ENCODE measurements around the gene CMTM6.
"Not testable (repeated sequence)": the region's sequence is repeated elsewhere in the genome, so short reads cannot be mapped to it uniquely, and the experiment has no call there.

CMTM6 gene

DNA sequence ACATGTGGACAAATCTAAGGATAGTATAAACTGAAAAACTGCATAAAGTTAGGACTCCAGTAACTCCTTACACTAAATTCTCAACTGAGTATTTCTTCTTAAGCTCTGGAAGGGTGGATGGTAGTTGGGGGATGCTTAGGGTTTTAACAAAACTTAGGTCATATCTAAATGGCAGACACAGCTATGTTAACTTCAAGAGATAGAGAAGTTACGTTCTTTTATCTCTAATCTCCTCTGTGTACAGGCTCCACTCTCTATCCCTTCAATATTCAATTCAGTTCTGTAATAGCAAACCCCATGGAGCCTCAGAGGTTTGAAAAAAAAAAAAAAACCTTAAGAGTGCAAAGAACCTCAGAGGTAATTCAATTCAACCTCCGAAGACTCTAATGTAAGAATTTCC is 3.1 kb downstream of the CMTM6 start:
- no peak for DNase-seq (ENCODE audit: low read depth)

GRCh38 chr3:32498992-32499391 is 3.7 kb downstream of the CMTM6 start:
- no peak for DNase-seq (ENCODE audit: low read depth)

DNA sequence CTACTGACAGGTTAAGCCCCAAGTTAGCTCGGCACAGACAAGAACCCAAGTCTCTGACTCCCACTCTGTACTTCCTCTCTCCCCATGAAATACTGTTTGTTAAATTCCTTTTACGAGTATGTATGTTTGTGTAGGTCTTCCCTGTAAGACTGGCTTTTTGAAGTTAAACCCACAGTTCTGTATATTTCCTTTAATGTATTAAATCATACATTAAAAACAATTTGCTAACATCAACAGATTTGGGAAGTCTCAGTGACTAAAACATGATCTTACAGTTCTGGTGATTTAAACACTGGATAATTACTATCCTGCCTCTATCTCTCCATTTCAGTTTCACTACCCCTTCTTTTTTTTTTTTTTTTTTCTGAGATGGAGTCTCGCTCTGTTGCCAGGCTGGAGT is 4.4 kb downstream of the CMTM6 start:
- DNase-seq (ENCODE audit: low read depth) = no peak

- no peak for DNase-seq (ENCODE audit: low read depth)
Observed at GRCh38 chr3:32495609-32496008, 7.0 kb downstream of the CMTM6 start.

- DNase-seq (ENCODE audit: low read depth) = no peak
Observed at GRCh38 chr3:32495085-32495484, 7.6 kb downstream of the CMTM6 start.

GRCh38 chr3:32493437-32494414 is 8.9 kb downstream of the CMTM6 start:
- DNase-seq (ENCODE audit: low read depth) = peak; percentile 52

DNA sequence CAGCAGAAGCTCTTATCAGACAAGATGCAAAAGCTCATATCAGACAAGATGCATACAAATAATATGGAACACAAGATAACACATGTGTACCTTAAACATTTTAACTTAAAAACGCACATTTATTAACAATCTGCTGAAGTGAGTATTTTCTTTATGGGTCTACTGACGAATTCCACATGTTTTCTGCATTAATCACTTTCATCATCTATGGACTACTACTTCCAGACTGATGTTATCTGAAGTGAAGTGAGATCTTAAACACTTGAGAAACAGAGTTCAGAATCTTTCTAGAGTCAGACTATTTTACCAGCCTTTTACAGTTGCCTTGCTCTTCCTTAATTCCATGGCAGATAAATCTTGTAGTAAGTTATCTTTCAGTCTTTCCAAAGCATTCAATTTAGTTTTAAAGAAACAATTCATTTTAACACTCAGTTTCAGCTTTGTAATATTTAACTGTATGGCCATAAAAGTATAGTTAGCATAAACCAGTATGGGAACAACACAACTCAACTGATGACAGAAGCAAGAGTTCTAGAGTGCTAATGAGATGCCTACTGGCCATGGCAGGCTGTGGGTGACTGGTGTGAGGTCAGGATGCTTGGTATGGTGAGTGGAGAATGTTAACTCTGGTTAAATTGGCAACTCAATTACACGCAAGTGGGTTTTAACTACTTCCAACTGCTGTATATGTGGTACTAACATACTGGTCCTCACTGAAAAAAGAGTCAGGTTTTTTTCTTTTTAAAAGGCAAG is 9.8 kb downstream of the CMTM6 start:
- peak; percentile 78 for DNase-seq (ENCODE audit: low read depth)

DNA sequence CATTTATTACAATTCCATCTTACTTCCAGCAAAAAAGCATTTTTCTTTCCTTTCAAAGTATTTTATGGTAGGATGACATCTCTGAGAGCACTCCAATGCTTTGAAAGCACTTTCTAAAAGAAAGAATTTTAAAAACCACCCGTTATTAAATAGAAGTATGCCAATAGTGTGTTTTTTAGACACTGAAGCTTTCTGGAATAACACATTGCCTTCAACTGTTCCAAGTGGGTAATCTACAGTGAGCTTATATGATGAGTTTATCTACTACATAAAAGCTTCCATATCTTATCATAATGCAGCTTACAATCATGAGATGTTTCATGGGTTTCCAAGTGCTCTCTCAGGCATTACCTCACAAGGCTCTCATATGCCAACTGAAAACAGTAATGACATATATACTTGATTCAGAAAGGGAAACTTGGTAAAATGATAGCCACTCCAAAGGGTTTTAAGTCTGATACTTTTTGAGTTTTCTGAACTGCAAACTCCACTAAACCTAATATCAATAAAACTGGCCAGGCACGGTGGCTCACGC is 14.1 kb downstream of the CMTM6 start:
- DNase-seq (ENCODE audit: low read depth) = no peak

- DNase-seq (ENCODE audit: low read depth) = no peak
Observed at GRCh38 chr3:32487781-32488473, 14.7 kb downstream of the CMTM6 start.

- DNase-seq (ENCODE audit: low read depth) = no peak
Observed at GRCh38 chr3:32484436-32484835, 18.2 kb downstream of the CMTM6 start.

- no peak for DNase-seq (ENCODE audit: low read depth)
Observed at GRCh38 chr3:32483772-32484171, 18.9 kb downstream of the CMTM6 start.

GRCh38 chr3:32482693-32483092 is 20.0 kb downstream of the CMTM6 start:
- DNase-seq (ENCODE audit: low read depth) = no peak

DNA sequence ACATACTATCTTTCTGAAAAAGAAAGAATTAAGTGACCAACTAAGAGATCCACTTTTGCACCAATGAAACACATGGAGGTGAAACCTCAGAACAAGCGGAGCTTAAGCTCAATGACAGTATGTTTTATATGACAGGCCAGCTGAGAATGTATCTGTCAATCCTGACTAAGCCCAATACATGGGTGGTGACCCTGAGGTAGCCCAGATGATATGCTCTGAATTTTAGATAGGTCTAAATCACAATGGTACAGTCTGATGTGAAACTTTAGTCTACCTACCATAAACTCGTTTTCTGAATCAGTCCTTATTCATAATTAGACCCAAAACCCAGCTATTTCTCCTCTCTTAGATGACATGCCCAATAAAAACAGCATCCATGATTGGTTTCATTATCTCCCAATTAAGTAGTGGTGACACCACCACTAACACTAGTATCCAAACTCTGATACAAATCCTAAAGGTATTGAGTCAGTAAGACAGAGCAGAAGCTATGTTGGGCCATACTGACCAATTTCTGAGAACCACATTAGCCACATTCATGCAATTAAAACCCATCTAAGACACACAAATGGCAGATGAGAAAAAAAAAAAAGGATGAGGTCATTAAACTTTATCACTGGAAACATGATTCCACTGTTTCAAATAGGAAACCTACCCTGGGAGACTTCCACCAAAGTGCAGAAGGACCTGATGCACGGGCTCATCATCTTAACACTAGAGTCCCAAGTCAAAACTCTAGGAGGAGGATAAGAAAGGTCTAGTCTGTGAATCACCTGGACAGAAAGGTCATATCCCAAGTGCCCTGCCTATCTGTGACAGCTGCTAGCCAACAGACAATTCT is 20.6 kb downstream of the CMTM6 start:
- DNase-seq (ENCODE audit: low read depth) = peak; percentile 10

DNA sequence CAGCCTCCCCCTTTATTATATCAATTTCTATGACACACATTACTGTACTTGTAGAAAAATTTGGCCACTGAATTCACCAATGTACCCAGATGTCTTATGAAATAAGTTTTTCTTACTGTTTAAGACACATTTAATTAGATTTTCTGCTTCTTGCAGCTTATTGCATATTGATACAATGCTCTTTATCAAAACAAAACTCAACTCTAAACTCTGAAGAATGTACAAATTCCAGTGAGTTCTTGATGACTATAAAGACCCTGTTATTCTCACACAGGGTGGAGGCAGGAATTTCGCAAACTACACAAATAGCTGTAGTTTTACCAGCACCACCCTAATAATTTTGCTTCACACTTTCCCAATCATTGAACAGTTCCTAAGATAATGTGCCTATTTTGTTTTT is 22.0 kb downstream of the CMTM6 start:
- DNase-seq (ENCODE audit: low read depth) = peak; percentile 25

DNA sequence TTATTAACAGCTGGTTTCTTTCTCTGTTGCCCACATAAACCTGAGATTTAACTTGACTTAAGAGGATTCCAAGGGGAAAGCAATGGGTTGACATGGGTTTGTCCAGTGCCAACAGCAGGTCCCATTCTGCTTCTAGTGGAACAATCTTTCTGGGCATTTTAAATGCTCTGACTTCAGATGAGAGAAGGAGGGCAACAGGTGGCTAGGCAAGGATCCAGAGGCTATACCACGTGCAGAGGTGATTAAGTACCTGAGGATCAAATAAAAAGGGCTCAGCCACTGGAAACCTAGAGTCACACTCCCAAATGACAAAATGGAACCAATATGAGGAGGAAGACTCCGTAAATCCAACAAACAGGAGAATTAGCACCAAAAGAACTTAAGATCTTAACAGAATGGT is 28.5 kb downstream of the CMTM6 start:
- DNase-seq (ENCODE audit: low read depth) = no peak

DNA sequence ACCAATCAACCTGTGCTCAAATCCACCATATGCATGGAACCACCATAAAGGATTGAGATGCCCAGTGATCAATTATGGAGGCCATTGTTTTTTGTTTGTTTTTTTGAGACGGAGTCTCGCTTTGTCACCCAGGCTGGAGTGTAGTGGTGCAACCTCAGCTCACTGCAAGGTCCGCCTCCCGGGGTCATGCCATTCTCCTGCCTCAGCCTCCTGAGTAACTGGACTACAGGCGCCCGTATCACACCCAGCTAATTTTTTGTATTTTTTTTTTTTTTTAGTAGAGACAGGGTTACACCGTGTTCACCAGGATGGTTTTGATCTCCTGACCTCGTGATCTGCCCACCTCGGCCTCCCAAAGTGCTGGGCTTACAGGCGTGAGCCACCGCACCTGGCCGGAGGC is 30.5 kb downstream of the CMTM6 start:
- not testable (repeated sequence) for DNase-seq (ENCODE audit: low read depth)

GRCh38 chr3:32471246-32471645 is 31.4 kb downstream of the CMTM6 start:
- no peak for DNase-seq (ENCODE audit: low read depth)

- no peak for DNase-seq (ENCODE audit: low read depth)
Observed at GRCh38 chr3:32470362-32470761, 32.3 kb downstream of the CMTM6 start.

- no peak for DNase-seq (ENCODE audit: low read depth)
Observed at GRCh38 chr3:32469151-32469874, 33.3 kb downstream of the CMTM6 start.

GRCh38 chr3:32467333-32468070 is 35.1 kb downstream of the CMTM6 start:
- DNase-seq (ENCODE audit: low read depth) = peak; percentile 59

Measured in EH (cell line).